HepG2 (cell line): ENCODE results near the gene PRR5L. TPM values are rescaled to one million over a fixed set of nuclear protein-coding genes. Genes with fewer than 3 reads are reported as not detected.

Experiments used
- ATF4 ChIP-seq, 2 experiments: fragments of 450-650 bp in 1 of 2; sonication (generic) in 1 of 2; formaldehyde crosslinking; IDR thresholded peaks; 2 replicates each; pipeline versions ENCODE4 v1.5.0 to v1.8.0; 2020 to 2022; ENCODE audit warnings: mild to moderate bottlenecking in 1 of 2, missing genetic modification reagents in 1 of 2
- CBFB ChIP-seq: sonication (generic); formaldehyde crosslinking; IDR thresholded peaks from 2 replicates; pipeline ENCODE4 v1.4.0; 2020; ENCODE audit warnings: missing genetic modification reagents
- CREB1 ChIP-seq, 2 experiments: fragments of 450-650 bp in 1 of 2; IDR thresholded peaks; 2 replicates each; pipeline ENCODE4 v1.6.1; 2016 to 2017; ENCODE audit warnings: control low read depth in 1 of 2, mild to moderate bottlenecking in 1 of 2, missing compliant biosample characterization in 1 of 2, missing genetic modification characterization in 1 of 2
- DMAP1 ChIP-seq: IDR thresholded peaks from 2 replicates; pipeline ENCODE4 v1.6.1; 2016
- ELF3 ChIP-seq: IDR thresholded peaks from 2 replicates; pipeline ENCODE4 v1.6.1; 2016; ENCODE audit warnings: missing genetic modification reagents, missing compliant biosample characterization
- HCFC1 ChIP-seq: fragments of 150-350 bp; IDR thresholded peaks from 2 replicates; pipeline ENCODE4 v1.6.1; 2014; ENCODE audit warnings: low read depth, low read length
- MAFK ChIP-seq, 2 experiments: IDR thresholded peaks in 1 of 2; conservative IDR thresholded peaks in 1 of 2; 2 replicates each; pipeline ENCODE4 v1.6.1; 2011; ENCODE audit warnings: improper control_type of control experiment in 2 of 2, low read length in 2 of 2
- MTA3 ChIP-seq: sonication (generic); formaldehyde crosslinking; IDR thresholded peaks from 2 replicates; pipeline ENCODE4 v1.4.0; 2020; ENCODE audit warnings: missing genetic modification reagents
- MZF1 ChIP-seq: sonication (generic); formaldehyde crosslinking; IDR thresholded peaks from 2 replicates; pipeline ENCODE4 v1.8.1; 2023; ENCODE audit warnings: mild to moderate bottlenecking, missing genetic modification reagents, borderline replicate concordance
- POLR2AphosphoS5 ChIP-seq: IDR thresholded peaks from 2 replicates; pipeline ENCODE4 v1.6.1; 2012; ENCODE audit warnings: low read depth, low read length
- PTBP1 ChIP-seq: fragments of 200-400 bp; formaldehyde crosslinking; IDR thresholded peaks from 2 replicates; pipeline ENCODE4 v1.6.1; 2018; ENCODE audit warnings: low read length, low read depth; ENCODE audit not compliant: poor library complexity, severe bottlenecking
- SMYD3 ChIP-seq: sonication (generic); formaldehyde crosslinking; IDR thresholded peaks from 2 replicates; pipeline ENCODE4 v1.8.1; 2023; ENCODE audit warnings: mild to moderate bottlenecking, missing genetic modification reagents
- SP1 ChIP-seq, 2 experiments: fragments of 450-650 bp in 1 of 2; sonication (generic) in 1 of 2; formaldehyde crosslinking in 1 of 2; IDR thresholded peaks; 2 replicates each; pipeline versions ENCODE4 v1.4.0 to v1.6.1; 2016 to 2020; ENCODE audit warnings: missing genetic modification reagents in 1 of 2
- SUZ12 ChIP-seq: fragments of 150-350 bp; IDR thresholded peaks from 2 replicates; pipeline ENCODE4 v1.6.1; 2014; ENCODE audit warnings: low read depth, low read length
- TSC22D2 ChIP-seq: sonication (generic); formaldehyde crosslinking; IDR thresholded peaks from 2 replicates; pipeline ENCODE4 v1.5.1; 2020; ENCODE audit warnings: missing genetic modification reagents, mild to moderate bottlenecking, borderline replicate concordance
- YY1 ChIP-seq: IDR thresholded peaks from 2 replicates; pipeline ENCODE4 v1.6.1; 2011; ENCODE audit warnings: low read length, low read depth, moderate library complexity, mild to moderate bottlenecking; ENCODE audit not compliant: insufficient read depth, insufficient replicate concordance
- ZBED4 ChIP-seq: sonication (generic); formaldehyde crosslinking; IDR thresholded peaks from 2 replicates; pipeline ENCODE4 v1.4.0; 2020; ENCODE audit warnings: missing genetic modification reagents, borderline replicate concordance
- ZFP41 ChIP-seq: sonication (generic); formaldehyde crosslinking; IDR thresholded peaks from 2 replicates; pipeline ENCODE4 v1.4.0; 2020; ENCODE audit warnings: mild to moderate bottlenecking, missing genetic modification reagents, borderline replicate concordance
- ZNF670 ChIP-seq: sonication (generic); formaldehyde crosslinking; IDR thresholded peaks from 2 replicates; pipeline ENCODE4 v1.8.0; 2022; ENCODE audit warnings: mild to moderate bottlenecking, missing genetic modification reagents, borderline replicate concordance
- ZSCAN29 ChIP-seq: sonication (generic); formaldehyde crosslinking; conservative IDR thresholded peaks from 2 replicates; pipeline ENCODE4 v1.4.0; 2020; ENCODE audit warnings: mild to moderate bottlenecking, missing genetic modification reagents
- polyA plus RNA-seq, 8 experiments: library from polyadenylated mRNA; depleted of rRNA in 3 of 8; stranded (reverse) in 7 of 8; unstranded in 1 of 8; fragments of >200 nt; fragmentation: Illumina TruSeq in 4 of 8; extraction: Trizol in 4 of 8; gene quantifications; 2 replicates each; pipeline versions ENCODE4 v1.2.1 to v1.2.3, GENCODE V29; 2011 to 2016; ENCODE audit warnings: low read depth in 4 of 8, missing spikeins in 1 of 8, mixed read lengths in 1 of 8; ENCODE audit not compliant: insufficient read depth in 1 of 8
- total RNA-seq, 5 experiments: library from RNA; depleted of rRNA; stranded (reverse); fragments of >200 nt; fragmentation: Illumina TruSeq; extraction: Trizol; gene quantifications; 2 replicates each; pipeline ENCODE4 v1.2.3, GENCODE V29; 2016; ENCODE audit warnings: low read depth in 1 of 5
- TF ChIP-seq, protein P1 (sequence below): sonication (generic); formaldehyde crosslinking; IDR thresholded peaks from 2 replicates; pipeline ENCODE4 v1.4.0; 2020; ENCODE audit warnings: missing genetic modification reagents, borderline replicate concordance

The PRR5L gene
- total and polyA plus RNA-seq, 2 of the 13 experiments (the other 11 are each of a cell fraction or from before 2014, with no cell fraction given), result 0.16 TPM; not detected in 1

- TF ChIP-seq PTBP1 (peak; percentile 42), ELF3 (CRISPR knock-in tag) (peak; percentile 70), SMYD3 (CRISPR knock-in tag) (no peak), ZSCAN29 (no peak), DMAP1 (CRISPR knock-in tag) (peak; percentile 89), MTA3 (CRISPR knock-in tag) (no peak), YY1 (peak; percentile 99), ZFP41 (CRISPR knock-in tag) (no peak), MZF1 (CRISPR knock-in tag) (no peak), CBFB (CRISPR knock-in tag) (peak; percentile 70), ATF4 (CRISPR knock-in tag; IDR thresholded peaks at IDR 0.05) (0 out of 4 replicates have a peak, but pooled peaks of 1 of the 2 experiments have one; percentile 23), MAFK (conservative IDR thresholded peaks at IDR 0.05 in 1 of 2, IDR thresholded peaks at IDR 0.05 in 1 of 2; ENCODE audit: low read length in 2 of 2) (no peak), CREB1 (IDR thresholded peaks at IDR 0.05) (peak; percentile 39; the same call in 1 of the 2 replicates), CREB1 (CRISPR knock-in tag; IDR thresholded peaks at IDR 0.05) (peak; percentile 63; the same call in 1 of the 2 replicates), SP1 (IDR thresholded peaks at IDR 0.05) (no peak), SP1 (CRISPR knock-in tag; IDR thresholded peaks at IDR 0.05) (peak; percentile 62; the same call in 1 of the 2 replicates), POLR2AphosphoS5 (peak; percentile 73), TSC22D2 (no peak), SUZ12 (peak; percentile 83), HCFC1 (peak; percentile 97), ZBED4 (CRISPR knock-in tag) (no peak), ZNF670 (CRISPR knock-in tag) (0 out of 2 replicates have a peak, but pooled peaks have one; percentile 28)
- TF ChIP-seq, protein P1, sequence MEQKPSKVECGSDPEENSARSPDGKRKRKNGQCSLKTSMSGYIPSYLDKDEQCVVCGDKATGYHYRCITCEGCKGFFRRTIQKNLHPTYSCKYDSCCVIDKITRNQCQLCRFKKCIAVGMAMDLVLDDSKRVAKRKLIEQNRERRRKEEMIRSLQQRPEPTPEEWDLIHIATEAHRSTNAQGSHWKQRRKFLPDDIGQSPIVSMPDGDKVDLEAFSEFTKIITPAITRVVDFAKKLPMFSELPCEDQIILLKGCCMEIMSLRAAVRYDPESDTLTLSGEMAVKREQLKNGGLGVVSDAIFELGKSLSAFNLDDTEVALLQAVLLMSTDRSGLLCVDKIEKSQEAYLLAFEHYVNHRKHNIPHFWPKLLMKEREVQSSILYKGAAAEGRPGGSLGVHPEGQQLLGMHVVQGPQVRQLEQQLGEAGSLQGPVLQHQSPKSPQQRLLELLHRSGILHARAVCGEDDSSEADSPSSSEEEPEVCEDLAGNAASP (CRISPR knock-in tag), result 0 out of 2 replicates have a peak, but pooled peaks have one; percentile 39
These were observed 6.7 kb upstream of the PRR5L start, which contains the start of gene COMMD9 (continued) for GRCh38 chr11:36289226-36289852.
